Body of pancreas (tissue), 4 donors: ENCODE measurements around the gene COL23A1. TPM values are rescaled to one million over a fixed set of nuclear protein-coding genes. Genes with fewer than 3 reads are reported as not detected.

Source experiments
- ATAC-seq: fragments of 150-250 bp; one replicate; pipeline ENCODE4 v1.9.1; 2016
- DNase-seq, 4 donors: peaks; one replicate each; pipeline ENCODE4 v3.0.0-alpha.2; 2019
- H3K27ac ChIP-seq, 4 donors: fragments of 200-600 bp; sonication (generic); 1 replicate in 3 of 4; 2 replicates in 1 of 4; pipeline versions ENCODE4 v1.5.1 to v1.6.1; 2016 to 2019; ENCODE audit warnings: mild to moderate bottlenecking in 1 of 4, mixed read lengths in 1 of 4, moderate library complexity in 1 of 4
- H3K27me3 ChIP-seq, 2 donors: fragments of 200-600 bp; sonication (generic); one replicate each; pipeline ENCODE4 v1.6.0; 2016; ENCODE audit warnings: mild to moderate bottlenecking in 1 of 2
- H3K36me3 ChIP-seq, 2 donors: fragments of 200-600 bp; sonication (generic); replicated peaks in 1 of 2; 2 replicates each; pipeline ENCODE4 v1.5.1; 2016; ENCODE audit warnings: low read depth in 2 of 2; ENCODE audit not compliant: insufficient read depth in 1 of 2
- H3K4me1 ChIP-seq: fragments of 200-600 bp; sonication (generic); one replicate; pipeline ENCODE4 v1.6.0; 2016
- H3K4me3 ChIP-seq, 2 donors: fragments of 200-600 bp; sonication (generic); 1 replicate in 1 of 2; 2 replicates in 1 of 2; pipeline ENCODE4 v1.5.1; 2016 to 2019
- H3K9me3 ChIP-seq, 3 donors: fragments of 200-600 bp; sonication (generic); 1 replicate in 2 of 3; 2 replicates in 1 of 3; pipeline ENCODE4 v1.5.1; 2016
- CTCF ChIP-seq, 7 experiments: fragments of 450-650 bp in 4 of 7; fragments of 200-600 bp in 3 of 7; sonication (generic) in 3 of 7; IDR thresholded peaks; one replicate each; pipeline ENCODE4 v1.5.1; 2016 to 2019; ENCODE audit warnings: antibody characterized with exemption in 7 of 7
- POLR2A ChIP-seq, 3 donors: fragments of 450-650 bp; IDR thresholded peaks; one replicate each; pipeline ENCODE4 v1.6.1; 2016; ENCODE audit warnings: antibody characterized with exemption in 3 of 3, mild to moderate bottlenecking in 2 of 3
- WGBS, 2 donors: methylation state at CpG; one replicate each; pipeline ENCODE4 v1.1.5; 2017; 5-methylcytosine and 5-hydroxymethylcytosine counted together
- intact Hi-C: fragments of 100-400 bp; cut with DNase I; formaldehyde crosslinking; loops from one replicate; pipeline ENCODE4 v1.15.1; 2023
- total RNA-seq, 2 donors: library from RNA; depleted of rRNA; stranded (reverse); fragments of >200 nt; gene quantifications; one replicate each; pipeline ENCODE4 v1.1.0, GENCODE V29; 2016

Gene COL23A1
- total RNA-seq, 2 donors from 2014 or later: not detected

GRCh38 chr5:178225174-178225573 is 365.0 kb downstream of the COL23A1 start:
- WGBS, 2 donors: 86 to 93% methylated on average over 6 of the region's 6 CpGs
- DNase-seq (no peak), ATAC-seq (no peak)
- H3K4me3 ChIP-seq: no peak overlapping the region
- TF ChIP-seq CTCF (IDR thresholded peaks at IDR 0.05) (no peak), POLR2A (IDR thresholded peaks at IDR 0.05) (no peak)
- peaks cover 0 to 7% of the 10 kb centered on the region in 2 donors for H3K36me3 ChIP-seq
- no peak overlapping the region for H3K27ac ChIP-seq
- H3K9me3 ChIP-seq: no peaks in the 10 kb centered on the region
- intact Hi-C loops: no loop called here
- no peaks in the 10 kb centered on the region for H3K27me3 ChIP-seq
- peaks cover 9% of the 10 kb centered on the region for H3K4me1 ChIP-seq

- ATAC-seq: no peak
- Histone ChIP-seq H3K36me3 (peaks cover 0 to 7% of the 10 kb centered on the region in 2 donors), H3K4me3 (no peak overlapping the region), H3K9me3 (no peaks in the 10 kb centered on the region), H3K27ac (no peak overlapping the region), H3K27me3 (no peaks in the 10 kb centered on the region), H3K4me1 (peaks cover 2% of the 10 kb centered on the region)
- TF ChIP-seq CTCF (IDR thresholded peaks at IDR 0.05) (no peak), POLR2A (IDR thresholded peaks at IDR 0.05) (no peak)
- WGBS, 2 donors: 91 to 100% methylated on average over 1 to 16 of the region's 17 CpGs
- no peak for DNase-seq
- intact Hi-C loops: no loop called here
Observed at GRCh38 chr5:178224403-178224802, 365.8 kb downstream of the COL23A1 start.

GRCh38 chr5:178223828-178224335 is 366.3 kb downstream of the COL23A1 start:
- intact Hi-C loops: no loop called here
- WGBS, 2 donors: 76 to 82% methylated on average over 11 to 12 of the region's 13 CpGs
- H3K27me3 ChIP-seq: no peaks in the 10 kb centered on the region
- H3K9me3 ChIP-seq: no peaks in the 10 kb centered on the region
- H3K36me3 ChIP-seq: peaks cover 0 to 7% of the 10 kb centered on the region in 2 donors
- no peaks in the 10 kb centered on the region for H3K4me1 ChIP-seq
- no peak overlapping the region for H3K27ac ChIP-seq
- H3K4me3 ChIP-seq: no peak overlapping the region
- ATAC-seq (no peak), DNase-seq (no peak)
- TF ChIP-seq POLR2A (IDR thresholded peaks at IDR 0.05) (no peak), CTCF (IDR thresholded peaks at IDR 0.05) (no peak)

DNA sequence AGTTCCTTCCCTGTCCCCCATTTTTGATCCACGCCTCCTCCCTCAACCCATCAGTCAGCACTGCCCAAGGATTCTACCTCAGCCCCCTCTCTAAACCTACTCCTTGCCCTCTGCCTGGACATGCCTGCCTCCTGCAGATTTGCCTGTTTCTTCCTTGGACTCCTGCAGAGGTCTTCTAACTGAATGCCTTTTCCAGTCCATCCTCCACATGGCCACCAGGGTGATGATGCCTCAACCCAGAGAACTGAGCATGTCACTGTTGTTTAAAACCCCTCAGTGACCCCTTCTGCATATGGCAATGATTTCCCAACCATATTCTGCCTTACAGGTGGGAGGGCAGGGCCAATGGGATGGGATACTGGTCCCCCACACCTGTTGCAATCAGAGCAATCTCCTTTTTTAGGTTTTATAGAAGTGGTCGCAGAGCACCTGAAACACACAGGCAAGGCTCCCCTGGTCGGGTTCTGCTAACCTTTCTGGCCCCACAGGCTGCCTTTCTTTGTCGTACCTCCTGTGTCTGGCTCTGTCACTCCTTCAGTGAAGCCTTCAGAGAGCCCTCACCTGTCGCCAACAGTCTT is 366.9 kb downstream of the COL23A1 start:
- 85 to 87% methylated on average over 5 of the region's 5 CpGs for WGBS, 2 donors
- no peak overlapping the region for H3K4me3 ChIP-seq
- H3K36me3 ChIP-seq: peaks cover 0 to 5% of the 10 kb centered on the region in 2 donors
- H3K4me1 ChIP-seq: no peaks in the 10 kb centered on the region
- H3K9me3 ChIP-seq: no peaks in the 10 kb centered on the region
- no peak for ATAC-seq
- no peak overlapping the region for H3K27ac ChIP-seq
- TF ChIP-seq POLR2A (IDR thresholded peaks at IDR 0.05) (no peak), CTCF (IDR thresholded peaks at IDR 0.05) (no peak)
- intact Hi-C loops: no loop called here
- no peak for DNase-seq
- no peaks in the 10 kb centered on the region for H3K27me3 ChIP-seq

GRCh38 chr5:178222292-178222691 is 367.9 kb downstream of the COL23A1 start:
- WGBS, 2 donors: 92 to 96% methylated on average over 10 to 15 of the region's 15 CpGs
- DNase-seq (no peak), ATAC-seq (no peak)
- Histone ChIP-seq H3K36me3 (no peaks in the 10 kb centered on the region), H3K4me1 (no peaks in the 10 kb centered on the region), H3K27me3 (no peaks in the 10 kb centered on the region), H3K9me3 (no peaks in the 10 kb centered on the region), H3K27ac (no peak overlapping the region), H3K4me3 (no peak overlapping the region)
- intact Hi-C loops: no loop called here
- TF ChIP-seq CTCF (IDR thresholded peaks at IDR 0.05) (no peak), POLR2A (IDR thresholded peaks at IDR 0.05) (no peak)
